HG02763 (cell line): ENCODE results near the gene PMFBP1.
"Not testable (repeated sequence)": the region's sequence is repeated elsewhere in the genome, so short reads cannot be mapped to it uniquely, and the experiment has no call there.

Source experiments
- ATAC-seq: cut with Tn5 transposase; IDR thresholded peaks from one replicate; pipeline ENCODE4 v1.9.1; 2021; ENCODE audit warnings: mild to moderate bottlenecking, moderate library complexity; ENCODE audit not compliant: unreplicated experiment

Gene PMFBP1

DNA sequence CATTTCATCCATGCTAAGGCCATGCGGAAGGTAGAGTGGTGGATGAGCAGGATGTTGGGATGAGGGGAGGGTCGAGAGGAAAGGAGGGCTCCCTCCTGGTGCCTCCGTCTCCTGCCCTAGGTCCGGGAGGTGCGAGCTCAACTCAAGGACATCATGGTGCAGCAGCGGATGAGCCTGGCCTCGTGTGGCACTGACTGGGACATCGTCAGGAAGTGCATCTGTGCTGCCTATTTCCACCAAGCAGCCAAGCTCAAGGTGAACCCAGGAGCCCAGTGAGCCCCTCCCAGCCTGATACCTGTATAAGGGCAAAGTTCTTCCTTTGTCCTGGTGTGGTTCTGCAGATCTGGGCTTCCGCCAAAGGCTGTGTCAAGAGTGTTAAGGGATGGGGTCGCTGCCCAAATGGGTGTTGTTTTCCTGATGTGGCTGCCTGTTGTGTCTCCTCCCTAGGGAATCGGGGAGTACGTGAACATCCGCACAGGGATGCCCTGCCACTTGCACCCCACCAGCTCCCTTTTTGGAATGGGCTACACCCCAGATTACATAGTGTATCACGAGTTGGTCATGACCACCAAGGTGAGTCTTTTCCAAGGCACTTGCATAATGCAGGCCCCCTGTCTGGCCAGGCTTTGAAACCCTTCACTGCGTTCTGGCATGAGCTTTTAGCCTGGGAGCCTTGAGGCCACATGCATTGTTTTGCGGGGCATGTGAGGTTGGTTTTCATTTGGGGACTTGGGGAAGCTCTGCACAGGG, 63.4 kb downstream of the PMFBP1 start:
- no peak for ATAC-seq

DNA sequence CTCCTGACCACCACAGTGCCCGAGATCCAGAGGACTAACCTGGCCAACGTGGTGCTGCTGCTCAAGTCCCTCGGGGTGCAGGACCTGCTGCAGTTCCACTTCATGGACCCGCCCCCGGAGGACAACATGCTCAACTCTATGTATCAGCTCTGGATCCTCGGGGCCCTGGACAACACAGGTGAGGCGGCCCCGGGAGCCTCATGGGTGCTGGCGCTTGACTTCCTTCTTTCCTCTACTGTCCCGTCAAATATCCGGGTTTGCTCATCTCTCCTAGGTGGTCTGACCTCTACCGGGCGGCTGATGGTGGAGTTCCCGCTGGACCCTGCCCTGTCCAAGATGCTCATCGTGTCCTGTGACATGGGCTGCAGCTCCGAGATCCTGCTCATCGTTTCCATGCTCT, 64.6 kb downstream of the PMFBP1 start:
- no peak for ATAC-seq

DNA sequence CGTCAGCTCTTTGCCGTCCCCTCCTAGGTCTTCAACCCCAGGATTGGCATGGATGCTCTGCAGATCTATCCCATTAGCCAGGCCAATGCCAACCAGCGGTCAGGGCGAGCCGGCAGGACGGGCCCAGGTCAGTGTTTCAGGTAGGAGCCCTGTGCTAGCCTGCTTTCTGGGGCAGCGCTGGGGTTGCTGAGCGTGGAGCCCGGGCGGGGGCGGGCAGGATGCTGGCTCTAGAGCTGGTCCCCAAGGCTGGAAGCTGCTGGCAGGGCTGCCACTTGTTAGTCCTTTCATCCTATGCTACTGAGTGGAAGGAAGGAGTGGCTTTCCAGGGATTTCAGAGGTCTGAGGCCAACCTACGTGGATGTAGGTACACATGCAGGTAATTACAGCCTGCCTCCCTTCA, 66.0 kb downstream of the PMFBP1 start:
- ATAC-seq, result no peak

DNA sequence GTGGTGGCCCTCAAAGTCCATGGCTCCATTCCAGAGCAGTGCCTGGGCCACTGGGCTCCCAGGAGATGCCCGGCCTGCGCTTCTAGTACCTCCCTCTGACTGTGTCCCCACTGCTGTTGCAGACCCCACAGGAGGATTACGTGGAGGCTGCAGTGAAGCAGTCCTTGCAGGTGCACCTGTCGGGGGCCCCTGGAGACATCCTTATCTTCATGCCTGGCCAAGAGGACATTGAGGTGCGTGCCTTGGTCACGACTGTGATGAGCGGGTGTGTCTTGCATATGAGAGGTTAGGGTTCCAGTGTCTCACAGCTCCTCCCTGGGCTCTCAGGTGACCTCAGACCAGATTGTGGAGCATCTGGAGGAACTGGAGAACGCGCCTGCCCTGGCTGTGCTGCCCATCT, 67.0 kb downstream of the PMFBP1 start:
- no peak for ATAC-seq

DNA sequence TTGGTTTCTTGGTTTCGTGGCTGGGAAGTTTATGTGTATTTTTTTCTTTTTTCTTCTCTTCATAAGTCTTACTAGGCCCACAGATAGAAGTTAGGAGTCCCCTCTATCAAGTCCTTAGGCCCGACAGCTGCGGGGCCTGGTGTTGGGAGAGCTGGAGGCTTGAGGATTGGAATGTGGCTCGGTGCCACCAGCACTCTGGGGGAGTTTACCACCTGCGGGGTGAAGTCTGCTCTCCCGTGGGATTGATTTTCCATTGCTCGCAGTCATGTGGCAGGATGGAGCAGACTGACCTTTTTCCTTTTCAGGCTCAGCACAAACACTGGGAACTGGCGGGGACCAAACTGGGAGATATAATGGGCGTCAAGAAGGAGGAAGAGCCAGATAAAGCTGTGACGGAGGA, 70.8 kb downstream of the PMFBP1 start:
- ATAC-seq, result no peak

DNA sequence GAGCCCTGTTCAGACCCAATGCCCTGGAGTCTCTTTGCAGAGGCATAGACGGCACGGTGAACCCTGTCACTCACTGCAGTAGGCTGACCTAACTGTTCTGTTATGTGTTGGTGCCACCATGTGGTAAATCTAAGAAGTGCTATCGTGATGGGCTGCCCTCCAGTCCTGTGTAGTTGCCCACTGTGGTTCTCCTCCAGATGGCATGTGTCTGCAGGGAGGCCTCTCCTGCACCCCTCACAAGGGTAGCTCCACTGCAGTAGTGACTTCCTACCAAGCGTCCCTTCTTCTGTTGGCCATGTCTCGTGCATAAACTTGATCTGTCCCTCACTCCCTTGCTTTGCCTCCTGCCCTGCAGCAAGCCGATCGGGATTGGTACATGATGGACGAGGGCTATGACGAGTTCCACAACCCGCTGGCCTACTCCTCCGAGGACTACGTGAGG, 72.6 kb downstream of the PMFBP1 start:
- ATAC-seq, result no peak

DNA sequence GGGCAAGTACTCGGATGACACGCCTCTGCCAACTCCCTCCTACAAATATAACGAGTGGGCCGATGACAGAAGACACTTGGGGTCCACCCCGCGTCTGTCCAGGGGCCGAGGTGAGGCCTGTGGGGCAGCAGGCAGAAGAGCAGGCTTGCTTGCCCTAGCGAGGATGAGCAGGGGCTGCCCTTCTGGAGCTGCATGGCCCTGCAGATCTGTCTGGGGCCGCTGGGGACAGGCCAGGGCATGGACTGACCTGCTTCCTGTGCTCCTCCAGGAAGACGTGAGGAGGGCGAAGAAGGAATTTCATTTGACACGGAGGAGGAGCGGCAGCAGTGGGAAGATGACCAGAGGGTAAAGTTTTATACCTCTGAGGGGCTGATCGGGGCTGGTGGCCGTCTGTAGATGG, 73.0 kb downstream of the PMFBP1 start:
- no peak for ATAC-seq

DNA sequence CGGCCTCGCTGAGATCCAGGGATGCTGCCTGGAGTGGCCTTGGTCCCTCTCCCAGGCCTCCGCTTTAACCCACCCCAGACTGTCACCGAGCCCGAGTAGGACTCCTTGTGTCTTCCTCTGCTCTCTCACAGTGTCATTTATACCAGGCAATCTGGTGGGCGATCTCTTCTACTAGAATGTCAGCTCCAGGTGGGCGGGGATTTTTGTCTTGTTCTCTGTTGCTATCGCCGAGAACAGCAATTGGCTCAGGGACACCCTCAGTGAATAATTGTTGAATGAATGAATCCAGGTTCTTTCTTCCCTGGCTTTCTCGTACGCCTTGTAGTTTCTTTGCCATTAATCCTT, 77.7 kb downstream of the PMFBP1 start:
- no peak for ATAC-seq

DNA sequence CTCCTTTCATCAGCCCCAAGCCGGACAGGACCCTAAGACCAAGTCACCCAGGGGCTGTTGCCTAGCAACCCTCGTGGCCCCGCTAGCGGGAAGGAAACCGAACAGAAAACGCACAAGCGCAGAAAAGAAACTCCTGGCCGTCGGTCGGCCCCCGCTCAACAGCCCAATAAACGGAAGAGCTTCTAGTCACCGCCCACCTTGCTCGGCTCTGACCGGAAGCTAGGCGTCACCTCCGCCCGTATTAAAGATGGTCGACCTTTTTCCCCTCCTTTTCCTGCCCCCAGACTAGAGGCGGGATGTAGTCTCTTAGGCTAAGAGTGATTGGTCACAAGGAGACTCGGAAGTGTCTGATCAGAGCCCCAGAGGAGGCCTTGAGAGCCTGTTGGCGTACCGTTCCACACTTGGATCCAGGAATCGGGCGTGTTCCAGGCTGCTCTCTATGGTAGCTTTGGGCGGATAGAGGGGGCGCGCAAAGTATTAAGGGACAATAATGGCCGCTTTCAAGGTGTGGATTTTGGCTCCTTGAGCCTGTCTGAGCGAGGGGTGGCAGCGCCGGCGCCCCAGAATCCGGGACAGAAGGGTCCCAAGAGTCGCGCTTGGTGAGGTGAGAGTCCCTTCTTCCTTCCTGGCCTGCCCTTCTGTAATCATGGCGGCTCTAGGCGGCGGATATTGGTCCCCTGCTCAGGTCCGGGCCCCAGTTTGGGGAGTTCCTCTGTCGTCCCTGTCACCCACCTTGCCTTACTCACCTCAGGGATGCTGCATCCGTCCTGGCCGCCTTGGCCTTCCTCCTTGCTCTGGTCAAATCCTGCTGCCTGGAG, 78.3 kb downstream of the PMFBP1 start, which contains the start of the genes DHX38 and TXNL4B:
Gene DHX38, plus strand, starts transcription at position 400 of the 818 bp plus-strand sequence. CDS start 2,311 bp downstream, outside the sequence.
Gene TXNL4B, minus strand, starts transcription at position 173 of the 818 bp plus-strand sequence. CDS start 2,871 bp downstream, outside the sequence.
- ATAC-seq, result peak; percentile 98

DNA sequence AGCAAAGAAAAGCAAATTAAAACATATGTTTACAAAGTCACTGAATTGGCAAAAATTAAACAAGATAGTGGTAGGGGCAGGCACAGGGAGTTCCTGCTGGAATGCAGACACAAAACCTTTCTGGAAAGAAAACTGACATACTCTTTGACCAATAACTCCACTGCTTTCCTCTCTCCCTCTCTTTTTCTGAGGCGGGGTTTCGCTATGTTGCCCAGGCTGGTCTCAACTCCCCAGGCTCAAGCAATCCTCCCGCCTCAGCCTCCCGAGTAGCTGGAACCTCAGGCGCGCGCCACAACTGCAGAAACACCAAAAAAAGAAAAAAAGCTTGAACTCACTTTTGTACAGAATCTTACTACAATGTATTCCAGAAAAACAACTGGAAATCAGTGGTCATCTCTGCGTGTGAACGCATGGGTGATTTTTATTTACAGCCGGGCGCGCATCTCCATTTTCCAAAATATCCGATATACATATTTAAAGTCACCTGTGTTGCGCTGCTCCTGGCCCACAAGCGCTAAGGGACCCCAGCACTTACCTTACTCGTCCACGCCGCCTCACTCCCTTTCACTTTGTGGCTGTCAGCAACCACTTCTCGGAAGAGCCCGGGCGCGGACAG, 79.0 kb downstream of the PMFBP1 start:
- ATAC-seq, result no peak

DNA sequence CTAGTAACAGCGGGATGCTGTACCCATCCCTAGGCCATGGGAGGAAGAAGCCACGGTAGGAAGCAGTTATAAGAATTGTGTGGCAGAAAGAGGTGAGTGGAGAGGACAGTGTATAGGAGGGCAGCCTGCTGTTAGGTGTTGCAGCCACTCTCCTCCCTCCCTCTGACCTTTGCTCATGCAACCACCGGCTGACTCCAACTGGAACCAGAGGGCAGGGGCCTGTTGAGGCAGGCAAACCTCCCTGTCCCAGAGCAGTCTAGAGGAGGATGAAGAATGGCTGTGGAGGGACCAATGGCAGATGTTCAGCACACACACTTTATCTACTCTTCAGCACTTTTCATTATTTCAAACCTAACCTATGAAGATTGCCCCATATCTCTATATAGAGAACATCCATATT, 80.7 kb downstream of the PMFBP1 start:
- ATAC-seq, result no peak

DNA sequence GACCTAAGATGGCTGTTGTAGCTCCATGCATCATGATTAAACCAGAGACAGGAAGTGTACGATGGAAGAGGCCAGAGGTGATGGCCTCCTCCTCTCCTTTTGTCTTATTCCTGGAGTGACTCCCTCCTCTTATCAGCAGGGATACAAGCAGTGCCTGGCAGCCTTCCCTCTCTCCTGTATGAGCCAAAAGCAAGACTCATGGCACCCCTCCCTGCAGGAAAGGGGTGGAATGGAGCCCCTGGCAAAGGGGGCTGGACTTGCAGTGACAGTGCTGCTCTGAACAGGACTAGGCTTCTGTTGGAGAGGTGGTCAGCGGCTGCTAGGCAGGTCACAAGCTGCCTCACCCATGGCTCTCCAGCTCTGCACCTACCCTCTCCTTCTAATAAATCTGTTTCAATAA, 87.0 kb downstream of the PMFBP1 start:
- ATAC-seq, result no peak

DNA sequence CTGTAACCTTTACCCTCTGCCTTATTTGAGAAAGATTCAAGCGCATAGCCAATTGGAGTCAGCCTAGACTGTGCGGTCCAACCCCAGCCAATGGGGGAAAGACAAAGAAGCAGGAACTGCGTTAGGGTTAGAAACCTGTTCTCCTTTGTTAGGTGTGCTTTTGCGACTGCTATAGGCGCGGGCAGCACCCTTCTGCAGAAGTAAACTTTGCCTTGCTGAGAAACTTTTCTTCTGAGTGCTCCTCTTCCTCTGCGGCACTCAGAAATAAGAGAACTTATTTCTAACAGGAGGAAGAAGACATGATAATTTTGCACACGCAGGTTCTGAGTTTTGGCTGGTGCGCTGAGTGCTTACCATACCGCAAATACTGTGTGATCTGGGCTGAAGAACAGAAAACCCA, 87.5 kb downstream of the PMFBP1 start:
- ATAC-seq, result no peak

DNA sequence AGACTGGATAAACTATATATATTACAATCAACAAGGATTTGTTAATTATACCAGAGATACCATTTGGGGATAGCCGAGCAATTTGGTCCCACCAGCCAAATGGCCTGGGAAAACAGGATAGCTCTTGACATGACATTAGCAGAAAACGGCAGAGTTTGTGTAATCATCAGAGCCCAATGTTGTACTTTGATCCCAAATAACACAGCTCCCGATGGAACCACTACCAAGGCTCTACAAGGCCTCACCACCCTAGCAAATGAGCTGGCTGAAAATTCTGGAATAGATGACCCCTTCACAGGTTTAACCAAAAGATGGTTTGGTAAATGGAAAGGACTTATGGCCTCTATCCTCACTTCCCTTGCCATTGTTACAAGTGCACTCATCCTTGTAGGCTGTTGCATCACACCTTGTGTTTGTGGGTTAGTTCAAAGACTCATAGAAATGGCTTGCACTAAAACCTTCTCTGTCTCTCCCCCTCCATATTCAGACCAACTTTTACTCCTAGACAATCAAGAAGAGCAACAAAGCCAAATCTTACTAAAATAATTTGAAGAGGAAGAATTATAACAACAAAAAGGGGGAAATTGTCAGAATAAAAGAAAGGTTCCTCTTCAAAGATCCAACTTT, 88.1 kb downstream of the PMFBP1 start:
- ATAC-seq, result no peak

DNA sequence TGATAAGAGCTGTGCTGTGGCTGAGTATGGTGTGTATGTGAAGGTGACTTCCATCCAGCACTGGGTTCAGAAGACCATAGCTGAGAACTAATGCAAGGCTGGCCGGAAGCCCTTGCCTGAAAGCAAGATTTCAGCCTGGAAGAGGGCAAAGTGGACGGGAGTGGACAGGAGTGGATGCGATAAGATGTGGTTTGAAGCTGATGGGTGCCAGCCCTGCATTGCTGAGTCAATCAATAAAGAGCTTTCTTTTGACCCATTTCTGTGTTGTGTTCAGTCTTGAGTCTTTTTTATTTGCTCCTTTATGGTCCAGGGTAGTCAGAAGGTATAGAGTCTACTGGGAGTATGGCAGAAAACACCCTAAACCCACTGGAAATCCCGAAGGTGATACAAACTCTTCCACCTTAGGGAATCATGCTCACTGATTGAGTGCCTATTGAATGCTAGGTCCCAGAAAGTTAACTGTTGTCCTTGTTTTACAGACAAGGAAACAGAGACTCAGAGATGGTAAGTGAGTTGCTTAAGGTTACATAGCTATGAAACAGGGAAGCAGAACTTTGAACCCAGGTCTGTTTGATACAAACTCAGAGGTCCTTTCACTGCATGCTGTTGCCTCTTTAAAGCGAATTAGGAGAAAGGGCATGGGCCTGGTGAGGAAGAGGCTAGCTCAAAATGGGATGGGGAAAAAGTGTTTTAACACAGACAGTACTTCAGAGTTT, 94.8 kb downstream of the PMFBP1 start:
- ATAC-seq, result not testable (repeated sequence)

DNA sequence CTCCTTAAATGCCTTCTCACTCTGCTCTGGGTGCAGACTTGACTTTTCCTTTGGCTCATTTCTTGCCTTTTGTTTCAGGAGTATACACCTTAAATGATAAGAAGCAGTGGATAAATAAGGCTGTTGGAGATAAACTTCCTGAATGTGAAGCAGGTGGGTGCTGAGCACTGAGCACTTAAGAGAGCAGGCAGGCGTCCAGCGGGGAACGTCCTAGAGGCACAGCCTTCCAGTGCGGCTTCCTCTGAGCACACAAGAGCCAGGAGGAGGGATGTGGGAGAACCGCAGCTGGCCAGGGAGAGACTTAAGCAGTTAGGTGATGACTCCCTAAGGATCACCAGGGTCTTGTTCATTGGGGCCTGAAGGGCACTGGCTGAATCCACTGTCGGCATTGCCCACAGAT, 96.9 kb downstream of the PMFBP1 start:
- not testable (repeated sequence) for ATAC-seq

DNA sequence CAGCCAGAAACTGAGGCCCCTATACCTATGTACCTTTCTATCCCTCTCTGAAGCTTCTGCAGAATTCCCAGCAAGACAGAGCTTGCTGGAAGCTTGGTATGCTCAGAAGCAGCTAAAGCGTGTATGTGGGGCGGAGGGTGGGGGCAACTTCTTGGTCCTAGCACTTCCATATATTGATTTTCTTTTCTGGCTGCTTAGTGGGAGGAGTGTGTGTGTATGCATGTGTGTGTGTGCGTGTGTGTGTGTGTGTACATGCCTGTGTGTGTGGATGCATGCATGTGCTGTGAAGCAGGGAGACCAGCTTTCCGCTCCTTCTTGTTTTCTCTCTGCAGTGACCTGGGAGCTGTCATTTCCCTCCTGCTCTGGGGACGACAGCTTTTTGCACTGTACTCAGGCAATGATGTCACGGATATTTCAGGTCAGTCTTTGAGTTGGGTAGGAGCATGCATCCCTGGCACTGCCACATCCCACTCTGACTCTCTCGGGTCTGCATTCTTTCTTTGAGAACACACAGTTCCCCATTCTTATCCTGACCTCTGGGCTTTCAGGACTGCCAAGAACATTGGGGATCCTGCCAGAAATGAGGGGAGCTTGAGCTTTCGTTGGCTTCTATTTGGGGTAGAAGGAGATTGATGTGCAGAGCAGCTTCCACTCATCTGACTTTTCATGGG, 98.3 kb downstream of the PMFBP1 start:
- no peak for ATAC-seq

DNA sequence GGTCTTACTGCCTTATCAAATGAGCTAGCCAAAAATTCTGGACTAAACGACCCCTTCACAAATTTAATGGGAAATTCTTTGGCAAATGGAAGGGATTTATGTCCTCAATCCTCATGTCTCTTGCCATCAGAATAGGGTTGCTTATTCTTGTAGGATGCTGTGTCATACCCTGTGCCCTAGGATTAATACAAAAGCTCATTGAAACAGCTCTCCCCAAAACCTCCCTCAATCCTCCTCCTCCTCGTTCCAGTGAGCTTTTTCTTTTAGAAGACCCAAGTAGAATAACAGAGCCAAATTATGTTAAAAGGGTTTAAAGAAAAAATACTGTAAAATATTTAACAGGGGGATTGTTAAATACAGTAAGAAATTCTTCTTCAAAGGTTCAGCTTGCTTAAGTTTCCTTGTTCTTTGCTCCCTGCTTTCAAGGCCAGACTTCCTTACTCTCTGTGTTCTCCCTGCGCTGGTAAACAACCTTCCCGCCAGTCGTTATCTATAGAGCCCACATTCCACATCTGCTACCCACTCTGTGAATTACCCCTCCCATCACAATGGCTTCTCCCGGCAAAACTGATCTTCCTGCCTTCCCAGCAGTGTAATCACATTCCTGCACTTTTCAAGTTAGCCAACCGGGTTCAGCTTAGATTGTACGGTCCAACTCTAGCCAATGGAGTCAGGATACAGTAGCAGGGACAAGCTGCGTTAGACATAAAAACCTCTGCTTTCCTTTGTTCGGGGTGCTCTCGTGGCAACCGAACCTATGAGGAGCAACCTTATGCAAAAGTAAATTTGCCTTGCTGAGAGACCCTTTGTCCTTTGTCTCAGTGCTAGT, 99.2 kb downstream of the PMFBP1 start:
- ATAC-seq, result no peak
